H1 (cell line): ENCODE measurements around the gene PYY. TPM values are rescaled to one million over a fixed set of nuclear protein-coding genes. Genes with fewer than 3 reads are reported as not detected.
A peak's percentile ranks its signal among the peaks of the same experiment; 100 is the strongest.

Experiments
- CTCF ChIA-PET: fragments of 300-600 bp; sonication (Branson Sonifier 250); formaldehyde crosslinking; loops from one replicate; lab custom pipeline; 2021; ENCODE audit not compliant: partially characterized antibody; lab: Charles Lee
- POLR2A ChIA-PET: fragments of 300-600 bp; sonication (Branson Sonifier 250); formaldehyde crosslinking; loops from one replicate; lab custom pipeline; 2021; ENCODE audit warnings: inconsistent platforms; ENCODE audit not compliant: partially characterized antibody; lab: Charles Lee
- DNase-seq, 2 experiments: peaks; one replicate each; pipeline versions ENCODE4 v3.0.0 to v3.0.0-alpha.2; 2010 to 2022; ENCODE audit warnings: low spot score in 2 of 2, low read depth in 1 of 2, mixed read lengths in 1 of 2
- FAIRE-seq: peaks from 2 replicates; lab custom pipeline; 2011; peaks lifted over from hg19 to GRCh38; lab: Jason Lieb, UNC
- H2AFZ ChIP-seq: 2 replicates; pipeline ENCODE4 v1.8.1; 2012; ENCODE audit warnings: low read length, inconsistent platforms
- H2AK5ac ChIP-seq: 2 replicates; pipeline ENCODE4 v1.6.1; 2013; ENCODE audit warnings: low read depth, low read length
- H2BK120ac ChIP-seq: replicated peaks from 2 replicates; pipeline ENCODE3; 2013; ENCODE audit warnings: low read depth, low read length, inconsistent platforms
- H2BK12ac ChIP-seq: 2 replicates; pipeline ENCODE4 v1.6.1; 2013; ENCODE audit warnings: low read depth, low read length
- H2BK15ac ChIP-seq: 2 replicates; pipeline ENCODE4 v1.6.1; 2013; ENCODE audit warnings: low read length
- H2BK20ac ChIP-seq: 2 replicates; pipeline ENCODE4 v1.6.1; 2013; ENCODE audit warnings: low read length
- H2BK5ac ChIP-seq: 2 replicates; pipeline ENCODE4 v1.6.1; 2013; ENCODE audit warnings: low read depth, low read length
- H3K14ac ChIP-seq: 2 replicates; pipeline ENCODE4 v1.6.1; 2013; ENCODE audit warnings: inconsistent platforms; ENCODE audit not compliant: insufficient read length
- H3K18ac ChIP-seq: 2 replicates; pipeline ENCODE4 v1.6.1; 2013; ENCODE audit warnings: low read length; ENCODE audit errors: extremely low read depth
- H3K23ac ChIP-seq: 2 replicates; pipeline ENCODE4 v1.6.1; 2013; ENCODE audit warnings: inconsistent platforms; ENCODE audit not compliant: insufficient read length
- H3K23me2 ChIP-seq: 2 replicates; pipeline ENCODE4 v1.6.1; 2013; ENCODE audit warnings: low read depth, low read length
- H3K27ac ChIP-seq: 2 replicates; pipeline ENCODE4 v1.6.1; 2011; ENCODE audit warnings: low read depth, low read length, inconsistent platforms
- H3K27me3 ChIP-seq, 4 experiments: replicated peaks in 1 of 4; 1 replicate in 1 of 4; 2 replicates in 3 of 4; pipeline versions ENCODE4 v1.6.1 to v1.8.1; 2011 to 2013; ENCODE audit warnings: low read length in 3 of 4, mild to moderate bottlenecking in 3 of 4, inconsistent platforms in 2 of 4, mixed read lengths in 2 of 4, moderate library complexity in 1 of 4; ENCODE audit not compliant: control insufficient read depth in 3 of 4, insufficient read depth in 3 of 4; ENCODE audit errors: extremely low read depth in 1 of 4
- H3K36me3 ChIP-seq, 4 experiments: 2 replicates each; pipeline versions ENCODE4 v1.6.1 to v1.8.1; 2011 to 2013; ENCODE audit warnings: mild to moderate bottlenecking in 4 of 4, low read length in 3 of 4, moderate library complexity in 2 of 4, control low read depth in 1 of 4, inconsistent platforms in 1 of 4; ENCODE audit not compliant: insufficient read depth in 4 of 4, control insufficient read depth in 2 of 4
- H3K4ac ChIP-seq: replicated peaks from 2 replicates; pipeline ENCODE3; 2013; ENCODE audit warnings: low read length, low read depth, mixed read lengths, inconsistent platforms; ENCODE audit not compliant: insufficient read length
- H3K4me1 ChIP-seq, 4 experiments: replicated peaks in 1 of 4; 1 replicate in 1 of 4; 2 replicates in 3 of 4; pipeline versions ENCODE4 v1.6.1 to v1.8.1; 2011 to 2013; ENCODE audit warnings: low read length in 3 of 4, inconsistent platforms in 2 of 4, mixed read lengths in 1 of 4; ENCODE audit not compliant: insufficient read depth in 4 of 4, control insufficient read depth in 3 of 4
- H3K4me2 ChIP-seq, 2 experiments: 2 replicates each; pipeline versions ENCODE4 v1.6.1 to v1.8.1; 2011 to 2013; ENCODE audit warnings: low read depth in 2 of 2, low read length in 2 of 2, control low read depth in 1 of 2, inconsistent platforms in 1 of 2, mild to moderate bottlenecking in 1 of 2; ENCODE audit not compliant: insufficient read depth in 1 of 2
- H3K4me3 ChIP-seq, 4 experiments: fragments of 200-600, 300-600 bp in 1 of 4; sonication (generic), shearing (Covaris generic), sonication (Bioruptor Twin) in 1 of 4; 2 replicates each; pipeline versions ENCODE4 v1.5.1 to v1.8.1; 2011 to 2016; ENCODE audit warnings: low read length in 4 of 4, low read depth in 3 of 4, control low read depth in 2 of 4, inconsistent platforms in 2 of 4, mild to moderate bottlenecking in 2 of 4, mixed read lengths in 1 of 4, moderate library complexity in 1 of 4; ENCODE audit not compliant: insufficient read depth in 2 of 4; ENCODE audit errors: extremely low read depth in 1 of 4
- H3K56ac ChIP-seq: replicated peaks from 2 replicates; pipeline ENCODE3; 2013; ENCODE audit warnings: low read depth, mild to moderate bottlenecking, mixed read lengths, low read length, inconsistent platforms; ENCODE audit not compliant: insufficient read length
- H3K79me1 ChIP-seq: 2 replicates; pipeline ENCODE4 v1.6.1; 2013; ENCODE audit warnings: low read depth, low read length, control low read depth
- H3K79me2 ChIP-seq, 2 experiments: 2 replicates each; pipeline versions ENCODE4 v1.6.1 to v1.8.1; 2012 to 2013; ENCODE audit warnings: low read length in 2 of 2, mild to moderate bottlenecking in 2 of 2, inconsistent platforms in 1 of 2; ENCODE audit not compliant: insufficient read depth in 2 of 2, control insufficient read depth in 1 of 2
- H3K9ac ChIP-seq, 4 experiments: replicated peaks in 1 of 4; 1 replicate in 1 of 4; 2 replicates in 3 of 4; pipeline versions ENCODE4 v1.6.1 to v1.8.1; 2011 to 2013; ENCODE audit warnings: low read depth in 3 of 4, low read length in 3 of 4, control low read depth in 2 of 4, mild to moderate bottlenecking in 2 of 4, moderate library complexity in 2 of 4, inconsistent platforms in 1 of 4; ENCODE audit errors: extremely low read depth in 1 of 4
- H3K9me3 ChIP-seq, 2 experiments: 2 replicates each; pipeline versions ENCODE4 v1.6.1 to v1.8.1; 2012 to 2013; ENCODE audit warnings: mild to moderate bottlenecking in 2 of 2, moderate library complexity in 2 of 2, control low read depth in 1 of 2, inconsistent platforms in 1 of 2, low read depth in 1 of 2, low read length in 1 of 2, mixed read lengths in 1 of 2; ENCODE audit not compliant: insufficient read depth in 2 of 2
- H4K20me1 ChIP-seq, 2 experiments: replicated peaks in 1 of 2; 2 replicates each; pipeline versions ENCODE3 to v1.8.1; 2011 to 2013; ENCODE audit warnings: inconsistent platforms in 2 of 2, low read length in 2 of 2, mild to moderate bottlenecking in 1 of 2; ENCODE audit not compliant: insufficient read depth in 2 of 2, control insufficient read depth in 1 of 2
- H4K5ac ChIP-seq: 2 replicates; pipeline ENCODE4 v1.6.1; 2013; ENCODE audit warnings: low read length, low read depth, mixed read lengths, inconsistent platforms; ENCODE audit not compliant: insufficient read length
- H4K8ac ChIP-seq: 2 replicates; pipeline ENCODE4 v1.8.0; 2013; ENCODE audit warnings: mild to moderate bottlenecking, moderate library complexity, low read length, inconsistent platforms; ENCODE audit not compliant: insufficient read depth; ENCODE audit errors: extremely low read depth
- H4K91ac ChIP-seq: replicated peaks from 2 replicates; pipeline ENCODE3; 2013; ENCODE audit warnings: low read length, mixed read lengths, inconsistent platforms; ENCODE audit not compliant: insufficient read length
- CBX8 ChIP-seq: fragments of 300-800, 300-1000 bp; sonication (generic); IDR thresholded peaks from 2 replicates; pipeline ENCODE4 v1.7.1; 2016; ENCODE audit warnings: low read depth, low read length, borderline replicate concordance
- EGR1 ChIP-seq: IDR thresholded peaks from 2 replicates; pipeline ENCODE4 v1.6.1; 2011; ENCODE audit warnings: low read depth, low read length, borderline replicate concordance
- WGBS, 2 experiments: shearing (Covaris generic) in 1 of 2; methylation state at CpG; one replicate each; pipeline versions ENCODE4 v1.1.6 to v1.1.7; 2013 to 2015; ENCODE audit warnings: low lambda C conversion rate in 2 of 2, mixed read lengths in 2 of 2, inconsistent platforms in 1 of 2, low coverage in 1 of 2, missing lambda C conversion rate in 1 of 2; ENCODE audit not compliant: insufficient replicate concordance in 2 of 2, insufficient coverage in 1 of 2, insufficient read length in 1 of 2; ENCODE audit errors: extremely low coverage in 1 of 2, missing lambda C conversion rate in 1 of 2; 5-methylcytosine and 5-hydroxymethylcytosine counted together
- polyA plus RNA-seq, 7 experiments: library from polyadenylated mRNA; depleted of rRNA in 3 of 7; stranded (reverse) in 5 of 7; unstranded in 2 of 7; fragments of >200 nt in 5 of 7; fragments of 200-250 nt in 2 of 7; gene quantifications; 1 replicate in 5 of 7; 2 replicates in 1 of 7; 4 replicates in 1 of 7; pipeline versions ENCODE4 v1.2.1 to v1.2.3, GENCODE V29; 2011 to 2013; ENCODE audit warnings: missing spikeins in 2 of 7, mixed read lengths in 2 of 7
- total RNA-seq: library from RNA; stranded (reverse); fragmentation: NEBNext Ultra II Directional; extraction: Animal tissue kit (Norgen Biotek cat#: 25700); gene quantifications from 2 replicates; pipeline ENCODE4 v1.2.1, GENCODE V29; 2021

The PYY gene
- total and polyA plus RNA-seq, 2 of the 8 experiments (the other 6 are each of a cell fraction or from before 2014, with no cell fraction given) = 0.93 to 3.4 TPM

- Histone ChIP-seq H3K4ac (peak within 1 kb of the TSS; percentile 21), H3K36me3 (no peaks in the 10 kb centered on the region), H3K23ac (no peak within 1 kb of the TSS), H3K56ac (no peak within 1 kb of the TSS), H3K79me1 (no peaks in the 10 kb centered on the region), H2BK120ac (no peak within 1 kb of the TSS), H3K4me1 (peaks cover 0 to 8% (median 3%) of the 10 kb centered on the region in 4 experiments; a peak in 5 of 7 replicates), H2BK5ac (0 out of 2 replicates have a peak within 1 kb of the TSS, but pooled peaks have one; percentile 69), H3K79me2 (no peaks in the 10 kb centered on the region), H3K4me2 (no peak within 1 kb of the TSS), H2AFZ (no peak within 1 kb of the TSS), H3K4me3 (no peak within 1 kb of the TSS), H4K5ac (no peak within 1 kb of the TSS), H2BK12ac (peak within 1 kb of the TSS; percentile 62; the same call in 1 of the 2 replicates), H4K20me1 (no peaks in the 10 kb centered on the region), H3K9ac (no peak within 1 kb of the TSS), H3K14ac (no peak within 1 kb of the TSS), H3K9me3 (no peaks in the 10 kb centered on the region), H3K27ac (no peak within 1 kb of the TSS), H2BK15ac (peak within 1 kb of the TSS; percentile 46), H4K91ac (peak within 1 kb of the TSS; percentile 54), H3K18ac (no peak within 1 kb of the TSS), H3K23me2 (no peaks in the 10 kb centered on the region; the same call in 1 of the 2 replicates), H2BK20ac (no peak within 1 kb of the TSS), H2AK5ac (no peak within 1 kb of the TSS), H3K27me3 (peaks cover 1 to 26% (median 19%) of the 10 kb centered on the region in 4 experiments), H4K8ac (peak within 1 kb of the TSS; percentile 7; the same call in 1 of the 2 replicates)
- WGBS, 2 experiments = 81% methylated on average over 17 of the region's 17 CpGs; no CpG with 5 or more reads in 1 of the 2 experiments
- ChIA-PET POLR2A (interaction anchor here (2.3 kb wide), 2 partner anchors 11 to 42 kb away, joined by 9 to 10 read pairs; partner anchors contain the start of gene PYY), CTCF (interaction anchor here (0.5 to 13.3 kb wide), 14 partner anchors 10 to 173 kb away, joined by 3 to 416 read pairs (median 7); partner anchors contain the start of genes MPP2 and NAGS)
- FAIRE-seq = no peak
- DNase-seq = no peak
- TF ChIP-seq EGR1 (no peak), CBX8 (no peak)
These were observed 11.6 kb downstream of the PYY start, which contains the start of gene PPY for GRCh38 chr17:43942051-43942685. PPY (minus strand) TSS chr17:43942476; CDS start chr17:43941654, 822 bp downstream.
